GM10847 (cell line): ENCODE results near the gene HSP90AB1.

Source experiments
- POLR2A ChIP-seq: IDR thresholded peaks from 2 replicates; pipeline ENCODE4 v1.6.1; 2011; ENCODE audit not compliant: insufficient read length; ENCODE audit errors: extremely low read depth

HSP90AB1 gene

GRCh38 chr6:44264154-44265006 lies 17.5 kb downstream of the HSP90AB1 start:
- TF ChIP-seq POLR2A = peak; percentile 22

GRCh38 chr6:44265007-44265721 lies 18.3 kb downstream of the HSP90AB1 start, which contains the start of gene NFKBIE:
Gene NFKBIE, minus strand, starts transcription at chr6:44265551. Its CDS starts 205 bp downstream, at chr6:44265346.
- TF ChIP-seq POLR2A = peak; percentile 87

- TF ChIP-seq POLR2A = no peak
Measured at GRCh38 chr6:44265722-44266233, 18.9 kb downstream of the HSP90AB1 start.

GRCh38 chr6:44266347-44266746 lies 19.4 kb downstream of the HSP90AB1 start:
- no peak for TF ChIP-seq POLR2A

GRCh38 chr6:44267252-44267651 lies 20.4 kb downstream of the HSP90AB1 start:
- TF ChIP-seq POLR2A = no peak

GRCh38 chr6:44268095-44268628 lies 21.3 kb downstream of the HSP90AB1 start:
- TF ChIP-seq POLR2A = no peak

- TF ChIP-seq POLR2A = no peak
Measured at GRCh38 chr6:44269178-44269920, 22.4 kb downstream of the HSP90AB1 start.

GRCh38 chr6:44269921-44270525 lies 23.1 kb downstream of the HSP90AB1 start, which contains the start of gene TMEM151B:
Gene TMEM151B, plus strand, starts transcription at chr6:44270450. Its CDS starts 293 bp downstream, at chr6:44270743.
- no peak for TF ChIP-seq POLR2A

GRCh38 chr6:44270526-44271405 lies 23.9 kb downstream of the HSP90AB1 start:
- no peak for TF ChIP-seq POLR2A

- no peak for TF ChIP-seq POLR2A
Measured at GRCh38 chr6:44271406-44271723, 24.5 kb downstream of the HSP90AB1 start.

- TF ChIP-seq POLR2A = no peak
Measured at GRCh38 chr6:44271914-44272313, 25.0 kb downstream of the HSP90AB1 start.

- TF ChIP-seq POLR2A = no peak
Measured at GRCh38 chr6:44272529-44272928, 25.6 kb downstream of the HSP90AB1 start.

- no peak for TF ChIP-seq POLR2A
Measured at GRCh38 chr6:44272999-44273566, 26.2 kb downstream of the HSP90AB1 start.
